Measurements from ENCODE around the gene CASKIN1.

CASKIN1 gene

GRCh38 chr16:2212362-2213324 lies 16.2 kb upstream of the CASKIN1 start:
- TF ChIP-seq CTCF (IDR thresholded peaks at IDR 0.05; ENCODE audit: low read depth, low read length): no peak
- no peak for DNase-seq (ENCODE audit: extremely low read depth, low read depth)

- TF ChIP-seq CTCF (IDR thresholded peaks at IDR 0.05; ENCODE audit: low read depth, low read length): no peak
- no peak for DNase-seq (ENCODE audit: extremely low read depth, low read depth)
These were observed 15.5 kb upstream of the CASKIN1 start for GRCh38 chr16:2211923-2212347.

- no peak for TF ChIP-seq CTCF (IDR thresholded peaks at IDR 0.05; ENCODE audit: low read depth, low read length)
- no peak for DNase-seq (ENCODE audit: extremely low read depth, low read depth)
These were observed 14.3 kb upstream of the CASKIN1 start, which contains the start of gene BRICD5 for GRCh38 chr16:2210386-2211365. TSS of gene BRICD5 (minus strand) at chr16:2210863. CDS start at chr16:2210833, 30 bp downstream.

GRCh38 chr16:2210009-2210332 lies 13.6 kb upstream of the CASKIN1 start:
- no peak for TF ChIP-seq CTCF (IDR thresholded peaks at IDR 0.05; ENCODE audit: low read depth, low read length)

GRCh38 chr16:2209258-2210008 lies 13.0 kb upstream of the CASKIN1 start:
- no peak for TF ChIP-seq CTCF (IDR thresholded peaks at IDR 0.05; ENCODE audit: low read depth, low read length)

More at GRCh38 chr16:2210009-2210332, 13.6 kb upstream of the CASKIN1 start:
- DNase-seq (ENCODE audit: extremely low read depth, low read depth): no peak

GRCh38 chr16:2208772-2209171 lies 12.4 kb upstream of the CASKIN1 start:
- no peak for DNase-seq (ENCODE audit: extremely low read depth, low read depth)
- no peak for TF ChIP-seq CTCF (IDR thresholded peaks at IDR 0.05; ENCODE audit: low read depth, low read length)

More at GRCh38 chr16:2209258-2210008, 13.0 kb upstream of the CASKIN1 start:
- no peak for DNase-seq (ENCODE audit: extremely low read depth, low read depth)
